Vagina (tissue), 2 donors: ENCODE results near the gene GKN1.

ENCODE experiments used
- POLR2A ChIP-seq, 2 donors: fragments of 450-650 bp; IDR thresholded peaks; one replicate each; pipeline ENCODE4 v1.6.1; 2017; ENCODE audit warnings: antibody characterized with exemption in 2 of 2, mild to moderate bottlenecking in 2 of 2, moderate library complexity in 2 of 2
- POLR2AphosphoS5 ChIP-seq, 2 donors: sonication (generic); formaldehyde crosslinking; IDR thresholded peaks; one replicate each; pipeline ENCODE4 v1.9.0; 2017; ENCODE audit warnings: antibody characterized with exemption in 2 of 2, mild to moderate bottlenecking in 2 of 2, low read depth in 1 of 2; ENCODE audit not compliant: insufficient read depth in 1 of 2
- TF ChIP-seq, protein P1 (sequence below), 3 experiments: fragments of 450-650 bp in 2 of 3; fragments of 200-600 bp in 1 of 3; sonication (generic) in 1 of 3; IDR thresholded peaks; one replicate each; pipeline ENCODE4 v1.5.1; 2017 to 2019; ENCODE audit warnings: antibody characterized with exemption in 3 of 3, mild to moderate bottlenecking in 2 of 3, moderate library complexity in 2 of 3

DNA sequence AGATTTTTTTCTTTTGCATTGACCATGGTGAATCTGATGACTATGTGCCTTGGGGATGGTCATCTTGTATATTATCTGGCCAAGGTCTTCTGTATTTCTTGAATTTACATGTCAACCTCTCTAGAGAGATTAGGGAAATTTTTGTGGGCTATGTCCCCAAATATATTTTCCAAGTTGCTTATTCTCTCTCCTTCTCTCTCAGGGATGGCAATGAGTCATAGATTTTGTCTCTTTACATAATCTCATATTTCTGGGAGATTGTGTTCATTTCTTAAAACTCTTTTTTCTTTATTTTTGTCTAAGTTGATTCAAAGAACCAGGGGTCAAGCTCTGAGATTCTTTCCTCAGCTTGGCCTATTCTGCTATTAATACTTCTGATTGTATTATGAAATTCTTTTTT lies 31.6 kb upstream of the GKN1 start:
- TF ChIP-seq, protein P1, sequence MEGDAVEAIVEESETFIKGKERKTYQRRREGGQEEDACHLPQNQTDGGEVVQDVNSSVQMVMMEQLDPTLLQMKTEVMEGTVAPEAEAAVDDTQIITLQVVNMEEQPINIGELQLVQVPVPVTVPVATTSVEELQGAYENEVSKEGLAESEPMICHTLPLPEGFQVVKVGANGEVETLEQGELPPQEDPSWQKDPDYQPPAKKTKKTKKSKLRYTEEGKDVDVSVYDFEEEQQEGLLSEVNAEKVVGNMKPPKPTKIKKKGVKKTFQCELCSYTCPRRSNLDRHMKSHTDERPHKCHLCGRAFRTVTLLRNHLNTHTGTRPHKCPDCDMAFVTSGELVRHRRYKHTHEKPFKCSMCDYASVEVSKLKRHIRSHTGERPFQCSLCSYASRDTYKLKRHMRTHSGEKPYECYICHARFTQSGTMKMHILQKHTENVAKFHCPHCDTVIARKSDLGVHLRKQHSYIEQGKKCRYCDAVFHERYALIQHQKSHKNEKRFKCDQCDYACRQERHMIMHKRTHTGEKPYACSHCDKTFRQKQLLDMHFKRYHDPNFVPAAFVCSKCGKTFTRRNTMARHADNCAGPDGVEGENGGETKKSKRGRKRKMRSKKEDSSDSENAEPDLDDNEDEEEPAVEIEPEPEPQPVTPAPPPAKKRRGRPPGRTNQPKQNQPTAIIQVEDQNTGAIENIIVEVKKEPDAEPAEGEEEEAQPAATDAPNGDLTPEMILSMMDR (IDR thresholded peaks at IDR 0.05): no peak
- TF ChIP-seq POLR2A (IDR thresholded peaks at IDR 0.05) (no peak), POLR2AphosphoS5 (IDR thresholded peaks at IDR 0.05; ENCODE audit: insufficient read depth in 1 of 2, low read depth in 1 of 2) (no peak)
